Right lobe of liver (tissue), 4 donors: ENCODE measurements around the gene PPP4R4.

Experiments
- CTCF ChIP-seq, 4 donors: fragments of 200-600 bp in 3 of 4; fragments of 450-650 bp in 1 of 4; IDR thresholded peaks; one replicate each; pipeline versions ENCODE4 v1.5.1 to v1.8.0; 2016 to 2022; ENCODE audit warnings: antibody characterized with exemption in 4 of 4, mild to moderate bottlenecking in 2 of 4
- POLR2A ChIP-seq: fragments of 450-650 bp; IDR thresholded peaks from one replicate; pipeline ENCODE4 v1.6.1; 2017; ENCODE audit warnings: antibody characterized with exemption, mild to moderate bottlenecking
- donor health status: DM: no; HTN: no; CAD: no.
- donor health status: DM: no; HTN: no; CAD: no.
- donor health status: DM: no; HTN: yes; CAD: no.

GRCh38 chr14:94291906-94292525, 117.9 kb downstream of the PPP4R4 start:
- TF ChIP-seq CTCF (IDR thresholded peaks at IDR 0.05) (no peak), POLR2A (peak; percentile 30)
